H9 (cell line): Measurements from ENCODE around the gene ABHD4. TPM values are rescaled to one million over a fixed set of nuclear protein-coding genes. Genes with fewer than 3 reads are reported as not detected.
A peak's percentile ranks its signal among the peaks of the same experiment; 100 is the strongest.

ENCODE experiments used
- DNase-seq: peaks from one replicate; pipeline ENCODE4 v3.0.0-alpha.2; 2017
- H2AFZ ChIP-seq: one replicate; pipeline ENCODE4 v1.6.1; 2013; ENCODE audit warnings: mild to moderate bottlenecking, low read length, control low read depth, moderate library complexity
- H2AK5ac ChIP-seq: 2 replicates; pipeline ENCODE4 v1.6.1; 2013; ENCODE audit warnings: low read length, control low read depth, mixed read lengths; ENCODE audit not compliant: insufficient read length
- H2BK120ac ChIP-seq: one replicate; pipeline ENCODE4 v1.6.1; 2013; ENCODE audit warnings: low read depth, mild to moderate bottlenecking, low read length, control low read depth, inconsistent platforms; ENCODE audit not compliant: poor library complexity, severe bottlenecking
- H2BK12ac ChIP-seq: 2 replicates; pipeline ENCODE4 v1.6.1; 2013; ENCODE audit warnings: low read length, control low read depth, mixed read lengths, low read depth; ENCODE audit not compliant: insufficient read length
- H2BK15ac ChIP-seq: 2 replicates; pipeline ENCODE4 v1.6.1; 2013; ENCODE audit warnings: low read depth, low read length, control low read depth
- H2BK20ac ChIP-seq: one replicate; pipeline ENCODE4 v1.6.1; 2013; ENCODE audit warnings: low read depth, mild to moderate bottlenecking, low read length, control low read depth, inconsistent platforms; ENCODE audit not compliant: poor library complexity, severe bottlenecking
- H2BK5ac ChIP-seq: 2 replicates; pipeline ENCODE4 v1.6.1; 2013; ENCODE audit warnings: low read length, control low read depth, mixed read lengths; ENCODE audit not compliant: insufficient read length
- H3K14ac ChIP-seq: 2 replicates; pipeline ENCODE4 v1.6.1; 2013; ENCODE audit warnings: low read length, control low read depth; ENCODE audit not compliant: insufficient read depth
- H3K18ac ChIP-seq: 2 replicates; pipeline ENCODE4 v1.6.1; 2013; ENCODE audit warnings: low read depth, mild to moderate bottlenecking, mixed read lengths, low read length, control low read depth; ENCODE audit not compliant: insufficient read length
- H3K23ac ChIP-seq: 2 replicates; pipeline ENCODE4 v1.6.1; 2013; ENCODE audit warnings: low read length, control low read depth, mixed read lengths, low read depth; ENCODE audit not compliant: insufficient read length
- H3K23me2 ChIP-seq: 2 replicates; pipeline ENCODE4 v1.6.1; 2013; ENCODE audit warnings: low read depth, mild to moderate bottlenecking, mixed read lengths, low read length, control low read depth; ENCODE audit not compliant: insufficient read length, poor library complexity, severe bottlenecking
- H3K27ac ChIP-seq: 2 replicates; pipeline ENCODE4 v1.5.1; 2013; ENCODE audit warnings: low read length, control low read depth, mixed read lengths, low read depth; ENCODE audit not compliant: insufficient read length
- H3K27me3 ChIP-seq: 2 replicates; pipeline ENCODE4 v1.6.1; 2013; ENCODE audit warnings: low read length, control low read depth, inconsistent platforms; ENCODE audit not compliant: insufficient read depth
- H3K4ac ChIP-seq: 2 replicates; pipeline ENCODE4 v1.6.1; 2013; ENCODE audit warnings: low read depth, mild to moderate bottlenecking, control low read depth, inconsistent platforms, low read length, moderate library complexity
- H3K4me1 ChIP-seq: 2 replicates; pipeline ENCODE4 v1.6.1; 2013; ENCODE audit warnings: low read length, control low read depth, inconsistent platforms; ENCODE audit not compliant: insufficient read depth
- H3K4me2 ChIP-seq: 2 replicates; pipeline ENCODE4 v1.6.1; 2013; ENCODE audit warnings: low read length, control low read depth, mixed read lengths; ENCODE audit not compliant: insufficient read length, insufficient read depth
- H3K56ac ChIP-seq: 2 replicates; pipeline ENCODE4 v1.6.1; 2013; ENCODE audit warnings: low read depth, mild to moderate bottlenecking, mixed read lengths, low read length, control low read depth; ENCODE audit not compliant: insufficient read length
- H3K79me1 ChIP-seq: 2 replicates; pipeline ENCODE4 v1.6.1; 2013; ENCODE audit warnings: low read depth, mild to moderate bottlenecking, moderate library complexity, low read length, control low read depth, inconsistent platforms; ENCODE audit not compliant: insufficient read depth, poor library complexity, severe bottlenecking
- H3K79me2 ChIP-seq: 2 replicates; pipeline ENCODE4 v1.6.1; 2013; ENCODE audit warnings: low read length, control low read depth, inconsistent platforms; ENCODE audit not compliant: insufficient read depth
- H3K9ac ChIP-seq: 2 replicates; pipeline ENCODE4 v1.6.1; 2013; ENCODE audit warnings: low read length, control low read depth, mixed read lengths; ENCODE audit not compliant: insufficient read length; ENCODE audit errors: extremely low read depth
- H3K9me3 ChIP-seq: one replicate; pipeline ENCODE4 v1.6.1; 2013; ENCODE audit warnings: low read depth, low read length, inconsistent platforms; ENCODE audit not compliant: control insufficient read depth
- H3T11ph ChIP-seq: one replicate; pipeline ENCODE4 v1.6.1; 2013; ENCODE audit warnings: mild to moderate bottlenecking, low read length, control low read depth, inconsistent platforms
- H4K20me1 ChIP-seq: one replicate; pipeline ENCODE4 v1.6.1; 2013; ENCODE audit not compliant: control insufficient read depth, insufficient read length, insufficient read depth
- H4K5ac ChIP-seq: 2 replicates; pipeline ENCODE4 v1.6.1; 2013; ENCODE audit warnings: low read depth, mild to moderate bottlenecking, mixed read lengths, low read length, control low read depth; ENCODE audit not compliant: insufficient read length
- H4K8ac ChIP-seq: replicated peaks from 2 replicates; pipeline ENCODE4 v1.6.1; 2013; ENCODE audit warnings: low read length, control low read depth, mixed read lengths, low read depth; ENCODE audit not compliant: insufficient read length
- H4K91ac ChIP-seq: 2 replicates; pipeline ENCODE4 v1.6.1; 2013; ENCODE audit warnings: low read depth, mild to moderate bottlenecking, moderate library complexity, mixed read lengths, low read length, control low read depth; ENCODE audit not compliant: insufficient read length
- H3K27ac Mint-ChIP-seq, 3 experiments: 2 replicates in 2 of 3; 3 replicates in 1 of 3; pipeline ENCODE4 v1.8.0; 2020 to 2021; ENCODE audit warnings: mixed read lengths in 3 of 3, mild to moderate bottlenecking in 1 of 3, moderate library complexity in 1 of 3
- H3K27me3 Mint-ChIP-seq: 2 replicates; pipeline ENCODE4 v1.8.0; 2021; ENCODE audit warnings: low read depth, mild to moderate bottlenecking, moderate library complexity, mixed read lengths
- H3K36me3 Mint-ChIP-seq, 3 experiments: 2 replicates in 2 of 3; 3 replicates in 1 of 3; pipeline ENCODE4 v1.8.0; 2020 to 2021; ENCODE audit warnings: low read depth in 3 of 3, mixed read lengths in 3 of 3; ENCODE audit not compliant: insufficient read depth in 1 of 3
- H3K4me1 Mint-ChIP-seq, 2 experiments: 2 replicates each; pipeline ENCODE4 v1.8.0; 2020; ENCODE audit warnings: mixed read lengths in 2 of 2
- H3K4me3 Mint-ChIP-seq, 2 experiments: 2 replicates in 1 of 2; 3 replicates in 1 of 2; pipeline ENCODE4 v1.8.0; 2020 to 2021; ENCODE audit warnings: mild to moderate bottlenecking in 2 of 2, mixed read lengths in 2 of 2, moderate library complexity in 1 of 2
- H3K9me3 Mint-ChIP-seq, 2 experiments: 2 replicates in 1 of 2; 3 replicates in 1 of 2; pipeline ENCODE4 v1.8.0; 2020; ENCODE audit warnings: mild to moderate bottlenecking in 2 of 2, mixed read lengths in 2 of 2, moderate library complexity in 1 of 2
- total RNA-seq: library from RNA; stranded (reverse); gene quantifications from 2 replicates; pipeline ENCODE4 v1.2.1, GENCODE V29; 2021
- TF ChIP-seq, protein P1 (sequence below): fragments of 200-600 bp; sonication (generic); conservative IDR thresholded peaks from 3 replicates; pipeline ENCODE4 v1.8.0; 2021; ENCODE audit warnings: antibody characterized with exemption, mild to moderate bottlenecking

Gene ABHD4
- total RNA-seq, 1 experiment from 2014 or later: 21.8 TPM

DNA sequence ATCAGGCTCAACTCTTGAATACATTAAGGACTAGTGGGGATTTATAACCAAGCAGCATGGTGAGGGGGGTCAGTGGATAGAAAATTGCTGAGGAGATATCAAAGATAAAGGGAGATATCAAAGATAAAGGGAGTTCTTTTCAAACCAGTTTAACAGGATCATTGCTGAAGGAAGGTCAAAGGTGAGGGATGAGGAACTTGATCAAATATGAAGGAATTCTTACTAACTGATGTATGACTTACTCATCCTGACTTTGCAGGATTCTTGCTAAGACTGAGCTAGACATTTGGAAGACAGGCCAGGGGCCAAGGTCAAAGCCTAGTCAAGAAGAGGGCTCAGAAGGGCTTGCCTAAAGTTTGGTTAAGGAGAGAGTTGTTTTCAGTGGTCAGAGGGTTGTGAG is 4.8 kb downstream of the ABHD4 start:
- Mint-ChIP-seq H3K27me3 (no peaks in the 10 kb centered on the region), H3K27ac (0 out of 7 replicates have a peak overlapping the region, but pooled peaks of 1 of the 3 experiments have one; percentile 47), H3K4me1 (peaks cover 10 to 11% of the 10 kb centered on the region in 2 experiments), H3K36me3 (peaks cover 27 to 57% (median 56%) of the 10 kb centered on the region in 3 experiments), H3K9me3 (no peaks in the 10 kb centered on the region; a peak in 1 of 5 replicates), H3K4me3 (no peak overlapping the region; a peak in 1 of 5 replicates)
- H3K23ac ChIP-seq: no peak overlapping the region
- H3K4me1 ChIP-seq: peaks cover 3% of the 10 kb centered on the region; the same call in 1 of the 2 replicates
- H4K20me1 ChIP-seq: no peaks in the 10 kb centered on the region
- no peak overlapping the region for H2BK120ac ChIP-seq
- H2BK20ac ChIP-seq: no peak overlapping the region
- no peak overlapping the region for H2BK5ac ChIP-seq
- no peak overlapping the region for H4K8ac ChIP-seq
- no peaks in the 10 kb centered on the region for H3K79me2 ChIP-seq
- no peak overlapping the region for H2AFZ ChIP-seq
- H4K5ac ChIP-seq: no peak overlapping the region
- DNase-seq: no peak
- TF ChIP-seq, protein P1, sequence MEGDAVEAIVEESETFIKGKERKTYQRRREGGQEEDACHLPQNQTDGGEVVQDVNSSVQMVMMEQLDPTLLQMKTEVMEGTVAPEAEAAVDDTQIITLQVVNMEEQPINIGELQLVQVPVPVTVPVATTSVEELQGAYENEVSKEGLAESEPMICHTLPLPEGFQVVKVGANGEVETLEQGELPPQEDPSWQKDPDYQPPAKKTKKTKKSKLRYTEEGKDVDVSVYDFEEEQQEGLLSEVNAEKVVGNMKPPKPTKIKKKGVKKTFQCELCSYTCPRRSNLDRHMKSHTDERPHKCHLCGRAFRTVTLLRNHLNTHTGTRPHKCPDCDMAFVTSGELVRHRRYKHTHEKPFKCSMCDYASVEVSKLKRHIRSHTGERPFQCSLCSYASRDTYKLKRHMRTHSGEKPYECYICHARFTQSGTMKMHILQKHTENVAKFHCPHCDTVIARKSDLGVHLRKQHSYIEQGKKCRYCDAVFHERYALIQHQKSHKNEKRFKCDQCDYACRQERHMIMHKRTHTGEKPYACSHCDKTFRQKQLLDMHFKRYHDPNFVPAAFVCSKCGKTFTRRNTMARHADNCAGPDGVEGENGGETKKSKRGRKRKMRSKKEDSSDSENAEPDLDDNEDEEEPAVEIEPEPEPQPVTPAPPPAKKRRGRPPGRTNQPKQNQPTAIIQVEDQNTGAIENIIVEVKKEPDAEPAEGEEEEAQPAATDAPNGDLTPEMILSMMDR: no peak
- H3K23me2 ChIP-seq: peaks cover 6% of the 10 kb centered on the region
- no peak overlapping the region for H3T11ph ChIP-seq
- H3K9ac ChIP-seq: no peak overlapping the region
- no peak overlapping the region for H2AK5ac ChIP-seq
- no peak overlapping the region for H3K14ac ChIP-seq
- no peak overlapping the region for H3K18ac ChIP-seq
- no peak overlapping the region for H3K4me2 ChIP-seq
- no peaks in the 10 kb centered on the region for H3K79me1 ChIP-seq
- H3K27me3 ChIP-seq: no peaks in the 10 kb centered on the region
- no peak overlapping the region for H3K56ac ChIP-seq
- H2BK12ac ChIP-seq: no peak overlapping the region
- no peak overlapping the region for H4K91ac ChIP-seq
- no peak overlapping the region for H2BK15ac ChIP-seq
- no peak overlapping the region for H3K4ac ChIP-seq
- H3K9me3 ChIP-seq: no peaks in the 10 kb centered on the region
- no peak overlapping the region for H3K27ac ChIP-seq
